Ishikawa (cell line): ENCODE results near the gene SMURF1.

Source experiments
- CREB1 ChIP-seq: IDR thresholded peaks from 2 replicates; pipeline ENCODE4 v1.6.1; 2012; ENCODE audit warnings: low read depth
- EGR1 ChIP-seq: IDR thresholded peaks from 2 replicates; pipeline ENCODE4 v1.6.1; 2012
- FOXM1 ChIP-seq: IDR thresholded peaks from 2 replicates; pipeline ENCODE4 v1.6.1; 2012; ENCODE audit warnings: low read depth, borderline replicate concordance
- TAF1 ChIP-seq: IDR thresholded peaks from 2 replicates; pipeline ENCODE4 v1.6.1; 2012; ENCODE audit warnings: low read depth, mild to moderate bottlenecking
- USF1 ChIP-seq: IDR thresholded peaks from 2 replicates; pipeline ENCODE4 v1.6.1; 2012
- YY1 ChIP-seq: IDR thresholded peaks from 2 replicates; pipeline ENCODE4 v1.6.1; 2012; ENCODE audit warnings: low read depth
- TF ChIP-seq, protein P1 (sequence below): IDR thresholded peaks from 2 replicates; pipeline ENCODE4 v1.6.1; 2012; ENCODE audit warnings: low read depth, mild to moderate bottlenecking

GRCh38 chr7:99099499-99100077 is 44.3 kb downstream of the SMURF1 start:
- TF ChIP-seq TAF1 (no peak), FOXM1 (no peak), EGR1 (no peak), CREB1 (no peak), USF1 (no peak), YY1 (no peak)
- TF ChIP-seq, protein P1, sequence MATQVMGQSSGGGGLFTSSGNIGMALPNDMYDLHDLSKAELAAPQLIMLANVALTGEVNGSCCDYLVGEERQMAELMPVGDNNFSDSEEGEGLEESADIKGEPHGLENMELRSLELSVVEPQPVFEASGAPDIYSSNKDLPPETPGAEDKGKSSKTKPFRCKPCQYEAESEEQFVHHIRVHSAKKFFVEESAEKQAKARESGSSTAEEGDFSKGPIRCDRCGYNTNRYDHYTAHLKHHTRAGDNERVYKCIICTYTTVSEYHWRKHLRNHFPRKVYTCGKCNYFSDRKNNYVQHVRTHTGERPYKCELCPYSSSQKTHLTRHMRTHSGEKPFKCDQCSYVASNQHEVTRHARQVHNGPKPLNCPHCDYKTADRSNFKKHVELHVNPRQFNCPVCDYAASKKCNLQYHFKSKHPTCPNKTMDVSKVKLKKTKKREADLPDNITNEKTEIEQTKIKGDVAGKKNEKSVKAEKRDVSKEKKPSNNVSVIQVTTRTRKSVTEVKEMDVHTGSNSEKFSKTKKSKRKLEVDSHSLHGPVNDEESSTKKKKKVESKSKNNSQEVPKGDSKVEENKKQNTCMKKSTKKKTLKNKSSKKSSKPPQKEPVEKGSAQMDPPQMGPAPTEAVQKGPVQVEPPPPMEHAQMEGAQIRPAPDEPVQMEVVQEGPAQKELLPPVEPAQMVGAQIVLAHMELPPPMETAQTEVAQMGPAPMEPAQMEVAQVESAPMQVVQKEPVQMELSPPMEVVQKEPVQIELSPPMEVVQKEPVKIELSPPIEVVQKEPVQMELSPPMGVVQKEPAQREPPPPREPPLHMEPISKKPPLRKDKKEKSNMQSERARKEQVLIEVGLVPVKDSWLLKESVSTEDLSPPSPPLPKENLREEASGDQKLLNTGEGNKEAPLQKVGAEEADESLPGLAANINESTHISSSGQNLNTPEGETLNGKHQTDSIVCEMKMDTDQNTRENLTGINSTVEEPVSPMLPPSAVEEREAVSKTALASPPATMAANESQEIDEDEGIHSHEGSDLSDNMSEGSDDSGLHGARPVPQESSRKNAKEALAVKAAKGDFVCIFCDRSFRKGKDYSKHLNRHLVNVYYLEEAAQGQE: no peak
